Neuron (in vitro differentiated cells): Measurements from ENCODE around the gene DFFA.
"Not testable (repeated sequence)": the region's sequence is repeated elsewhere in the genome, so short reads cannot be mapped to it uniquely, and the experiment has no call there.

Source experiments
- H2AFZ ChIP-seq: one replicate; pipeline ENCODE4 v1.6.1; 2013; ENCODE audit warnings: low read depth, mild to moderate bottlenecking, inconsistent platforms, low read length, moderate library complexity
- H3K27me3 ChIP-seq: one replicate; pipeline ENCODE4 v1.6.1; 2013; ENCODE audit warnings: low read length; ENCODE audit not compliant: insufficient read depth
- H3K36me3 ChIP-seq: one replicate; pipeline ENCODE4 v1.6.1; 2013; ENCODE audit warnings: low read length; ENCODE audit not compliant: insufficient read depth
- H3K4me1 ChIP-seq: one replicate; pipeline ENCODE4 v1.6.1; 2013; ENCODE audit warnings: low read length; ENCODE audit not compliant: insufficient read depth
- H3K4me3 ChIP-seq: 2 replicates; pipeline ENCODE4 v1.5.1; 2013; ENCODE audit warnings: mild to moderate bottlenecking, low read length, moderate library complexity
- H3K9me3 ChIP-seq: one replicate; pipeline ENCODE4 v1.6.1; 2013; ENCODE audit warnings: low read length

The DFFA gene

GRCh38 chr1:10471411-10472219 is 714 bp downstream of the DFFA start:
- Histone ChIP-seq H3K27me3 (no peaks in the 10 kb centered on the region), H2AFZ (peak overlapping the region; percentile 79), H3K4me3 (peak overlapping the region; percentile 75), H3K4me1 (peaks cover 18% of the 10 kb centered on the region), H3K36me3 (peaks cover 22% of the 10 kb centered on the region), H3K9me3 (no peaks in the 10 kb centered on the region)

GRCh38 chr1:10470043-10470442 is 2.3 kb downstream of the DFFA start:
- H3K4me3 ChIP-seq = no peak overlapping the region
- H3K4me1 ChIP-seq = peaks cover 7% of the 10 kb centered on the region
- H3K36me3 ChIP-seq = peaks cover 35% of the 10 kb centered on the region
- no peak overlapping the region for H2AFZ ChIP-seq
- H3K27me3 ChIP-seq = no peaks in the 10 kb centered on the region
- no peaks in the 10 kb centered on the region for H3K9me3 ChIP-seq

- Histone ChIP-seq H3K36me3 (peaks cover 56% of the 10 kb centered on the region), H2AFZ (no peak overlapping the region)
Measured at GRCh38 chr1:10467078-10467477, 5.3 kb downstream of the DFFA start.

GRCh38 chr1:10459184-10459583 is 13.1 kb downstream of the DFFA start:
- no peaks in the 10 kb centered on the region for H3K4me1 ChIP-seq
- H3K9me3 ChIP-seq = no peaks in the 10 kb centered on the region
- H2AFZ ChIP-seq = no peak overlapping the region
- H3K4me3 ChIP-seq = no peak overlapping the region
- peaks cover 29% of the 10 kb centered on the region for H3K36me3 ChIP-seq
- H3K27me3 ChIP-seq = no peaks in the 10 kb centered on the region

More at GRCh38 chr1:10467078-10467477, 5.3 kb downstream of the DFFA start:
- H3K27me3 ChIP-seq = no peaks in the 10 kb centered on the region
- H3K9me3 ChIP-seq = no peaks in the 10 kb centered on the region
- H3K4me3 ChIP-seq = no peak overlapping the region
- H3K4me1 ChIP-seq = peaks cover 3% of the 10 kb centered on the region

- Histone ChIP-seq H2AFZ (no peak overlapping the region), H3K27me3 (no peaks in the 10 kb centered on the region), H3K36me3 (peaks cover 23% of the 10 kb centered on the region), H3K9me3 (no peaks in the 10 kb centered on the region), H3K4me3 (no peak overlapping the region), H3K4me1 (no peaks in the 10 kb centered on the region)
Measured at GRCh38 chr1:10457875-10458274, 14.5 kb downstream of the DFFA start.

GRCh38 chr1:10457462-10457861 is 14.9 kb downstream of the DFFA start:
- peaks cover 19% of the 10 kb centered on the region for H3K36me3 ChIP-seq
- H3K9me3 ChIP-seq, H3K27me3 ChIP-seq, H2AFZ ChIP-seq, H3K4me1 ChIP-seq, H3K4me3 ChIP-seq: not testable (repeated sequence)

- Histone ChIP-seq H3K36me3 (peaks cover 14% of the 10 kb centered on the region), H3K4me1 (no peaks in the 10 kb centered on the region), H3K4me3 (no peak overlapping the region), H2AFZ (no peak overlapping the region), H3K27me3 (no peaks in the 10 kb centered on the region), H3K9me3 (no peaks in the 10 kb centered on the region)
Measured at GRCh38 chr1:10456661-10457060, 15.7 kb downstream of the DFFA start.

GRCh38 chr1:10456048-10456447 is 16.3 kb downstream of the DFFA start:
- no peaks in the 10 kb centered on the region for H3K27me3 ChIP-seq
- H3K4me1 ChIP-seq = peaks cover 6% of the 10 kb centered on the region
- H3K36me3 ChIP-seq = peaks cover 8% of the 10 kb centered on the region
- H3K9me3 ChIP-seq = no peaks in the 10 kb centered on the region
- H3K4me3 ChIP-seq = no peak overlapping the region
- no peak overlapping the region for H2AFZ ChIP-seq

GRCh38 chr1:10451287-10451686 is 21.0 kb downstream of the DFFA start:
- no peaks in the 10 kb centered on the region for H3K27me3 ChIP-seq
- no peak overlapping the region for H2AFZ ChIP-seq
- peaks cover 8% of the 10 kb centered on the region for H3K4me1 ChIP-seq
- H3K36me3 ChIP-seq = peaks cover 4% of the 10 kb centered on the region
- no peak overlapping the region for H3K4me3 ChIP-seq
- no peaks in the 10 kb centered on the region for H3K9me3 ChIP-seq

GRCh38 chr1:10450836-10451235 is 21.5 kb downstream of the DFFA start:
- Histone ChIP-seq H3K27me3 (no peaks in the 10 kb centered on the region), H3K4me3 (no peak overlapping the region), H3K36me3 (peaks cover 4% of the 10 kb centered on the region), H3K9me3 (no peaks in the 10 kb centered on the region), H2AFZ (no peak overlapping the region), H3K4me1 (peaks cover 8% of the 10 kb centered on the region)

GRCh38 chr1:10450156-10450814 is 22.0 kb downstream of the DFFA start:
- Histone ChIP-seq H3K36me3 (peaks cover 9% of the 10 kb centered on the region), H3K4me3 (no peak overlapping the region), H3K9me3 (no peaks in the 10 kb centered on the region), H3K27me3 (no peaks in the 10 kb centered on the region), H2AFZ (no peak overlapping the region), H3K4me1 (peaks cover 8% of the 10 kb centered on the region)

GRCh38 chr1:10449751-10450150 is 22.6 kb downstream of the DFFA start, which contains the start of gene CORT:
TSS of gene CORT (plus strand) at chr1:10450031. CDS start at chr1:10450224, 193 bp downstream.
- Histone ChIP-seq H3K9me3 (no peaks in the 10 kb centered on the region), H3K27me3 (no peaks in the 10 kb centered on the region), H2AFZ (no peak within 1 kb of the TSS), H3K4me1 (peaks cover 8% of the 10 kb centered on the region), H3K4me3 (no peak within 1 kb of the TSS), H3K36me3 (peaks cover 13% of the 10 kb centered on the region)

GRCh38 chr1:10446790-10447422 is 25.4 kb downstream of the DFFA start:
- no peaks in the 10 kb centered on the region for H3K27me3 ChIP-seq
- no peak overlapping the region for H3K4me3 ChIP-seq
- H2AFZ ChIP-seq = no peak overlapping the region
- H3K36me3 ChIP-seq = peaks cover 17% of the 10 kb centered on the region
- H3K4me1 ChIP-seq = peaks cover 8% of the 10 kb centered on the region
- no peaks in the 10 kb centered on the region for H3K9me3 ChIP-seq
